Camera-type eye (tissue), 1 donor: Measurements from ENCODE around the gene SUGCT. TPM values are rescaled to one million over a fixed set of nuclear protein-coding genes. Genes with fewer than 3 reads are reported as not detected.

Source experiments
- total RNA-seq: library from RNA; depleted of rRNA; stranded (reverse); fragments of >200 nt; gene quantifications from one replicate; pipeline ENCODE4 v1.2.3, GENCODE V29; 2014

The SUGCT gene
- total RNA-seq: 8.1 TPM

DNA sequence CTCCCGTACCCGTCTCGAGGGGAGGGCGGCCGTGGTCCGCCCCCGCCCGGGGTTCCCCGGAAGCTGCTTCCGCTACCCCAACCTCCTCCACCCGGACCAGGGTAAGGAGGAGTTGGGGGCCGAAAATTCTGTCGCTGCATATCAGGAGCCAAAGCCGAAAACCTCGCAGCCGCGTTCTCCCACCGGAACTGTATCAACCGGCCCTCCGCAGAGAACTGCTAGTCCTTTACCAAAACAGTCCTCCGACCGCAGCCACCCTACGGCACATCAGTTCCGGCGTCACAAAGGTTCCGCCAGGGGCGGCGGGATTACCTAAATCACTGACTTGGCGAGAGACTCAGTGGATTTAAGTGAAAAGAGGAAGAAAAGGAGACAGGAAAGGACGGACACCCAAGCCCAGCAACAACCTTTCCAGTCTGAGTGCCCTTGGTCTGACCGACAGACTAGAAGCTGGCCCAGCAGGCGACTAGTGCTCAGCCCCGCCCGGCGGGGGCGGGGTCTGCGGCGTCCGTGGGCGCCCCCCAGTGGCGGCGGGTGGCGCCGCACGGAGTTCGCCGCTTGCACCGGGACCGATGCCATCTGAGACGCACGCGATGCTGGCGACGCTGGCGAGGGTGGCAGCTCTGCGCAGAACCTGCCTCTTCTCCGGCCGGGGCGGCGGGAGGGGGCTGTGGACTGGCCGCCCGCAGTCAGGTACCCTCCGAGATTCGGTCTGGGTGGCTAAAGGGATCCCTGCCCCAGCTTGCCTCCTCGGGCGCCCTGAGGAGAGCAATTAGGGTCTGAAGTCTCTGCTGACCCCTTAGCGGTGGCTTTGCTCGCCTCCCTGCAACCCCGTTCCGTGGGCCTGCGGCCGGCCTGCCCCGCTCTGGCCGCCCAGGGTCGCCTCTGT, at the start of gene SUGCT, which contains the start of gene MPLKIP:
TSS of gene SUGCT (plus strand) at position 578 of the 889 bp plus-strand sequence.
TSS of gene MPLKIP (minus strand) at position 195 of the 889 bp plus-strand sequence. CDS start at position 140, 55 bp downstream.

Other genes starting within 250 kb of the SUGCT start
- gene CDK13, start 184.7 kb upstream of the SUGCT start, total RNA-seq: 140 TPM
- 39.5 TPM for gene MPLKIP, start 383 bp upstream of the SUGCT start, total RNA-seq